Fibroblast of skin of left biceps (primary cell): ENCODE results near the gene MARCHF6.
A peak's percentile ranks its signal among the peaks of the same experiment; 100 is the strongest.
"Not testable (repeated sequence)": the region's sequence is repeated elsewhere in the genome, so short reads cannot be mapped to it uniquely, and the experiment has no call there.

ENCODE experiments used
- DNase-seq, 2 experiments: peaks; one replicate each; pipeline ENCODE4 v3.0.0-alpha.2; 2013; ENCODE audit warnings: low read depth in 2 of 2

MARCHF6 gene

DNA sequence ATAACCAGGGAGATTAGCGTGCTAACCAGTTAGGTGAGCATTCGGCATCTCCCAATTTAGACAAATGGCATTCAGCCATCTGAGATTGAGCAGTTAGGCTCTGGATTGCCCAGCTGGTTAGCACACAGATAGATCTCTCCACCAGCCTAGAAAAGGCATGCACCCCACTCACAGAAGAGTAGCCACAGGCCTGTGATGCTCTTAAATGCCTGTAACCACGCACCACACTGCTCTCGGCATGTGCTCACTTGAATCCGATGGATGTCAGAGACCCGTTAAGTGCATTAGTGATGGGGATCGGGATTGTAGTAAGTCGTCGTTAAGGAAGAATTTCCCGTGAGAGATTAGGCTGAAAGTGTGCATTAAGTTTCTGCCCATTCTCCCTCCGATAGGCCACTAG lies 23.0 kb downstream of the MARCHF6 start:
- DNase-seq, result no peak

DNA sequence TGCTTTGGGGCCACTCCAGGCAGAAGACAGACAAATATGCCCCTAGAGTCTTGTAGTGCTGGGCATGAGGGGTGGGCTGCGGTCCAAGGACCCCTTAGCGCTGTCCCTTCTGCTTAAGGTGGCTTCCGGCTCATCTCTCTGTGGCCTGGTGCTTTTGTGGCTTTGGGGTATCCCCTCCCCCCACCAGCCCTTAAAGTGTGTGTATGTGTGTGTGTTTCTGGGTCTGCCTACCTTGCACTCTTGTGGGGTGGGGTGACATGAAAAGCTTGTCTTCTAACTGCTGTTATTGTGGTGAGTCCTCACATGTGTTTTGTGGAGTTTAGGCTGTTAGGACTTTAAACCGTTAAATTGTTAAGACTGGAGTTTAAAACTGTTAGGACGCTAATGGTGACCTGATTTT lies 23.6 kb downstream of the MARCHF6 start:
- no peak for DNase-seq

DNA sequence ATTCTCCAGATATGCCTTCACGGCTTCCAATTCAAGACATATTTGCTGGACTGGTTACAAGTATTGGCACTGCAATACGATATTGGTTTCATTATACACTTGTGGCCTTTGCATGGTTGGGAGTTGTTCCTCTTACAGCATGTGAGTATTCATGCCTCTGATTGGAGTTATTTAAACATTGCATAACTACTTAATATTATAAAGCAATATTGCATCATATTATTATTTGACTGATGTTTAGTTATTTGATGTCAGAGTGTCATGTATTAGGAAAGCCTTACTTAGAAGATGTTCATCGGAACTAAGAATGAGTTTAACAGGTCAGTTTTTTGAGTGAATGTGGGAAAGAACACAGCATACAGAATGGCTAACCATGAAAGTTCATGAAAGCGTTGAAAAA lies 28.3 kb downstream of the MARCHF6 start:
- no peak for DNase-seq

DNA sequence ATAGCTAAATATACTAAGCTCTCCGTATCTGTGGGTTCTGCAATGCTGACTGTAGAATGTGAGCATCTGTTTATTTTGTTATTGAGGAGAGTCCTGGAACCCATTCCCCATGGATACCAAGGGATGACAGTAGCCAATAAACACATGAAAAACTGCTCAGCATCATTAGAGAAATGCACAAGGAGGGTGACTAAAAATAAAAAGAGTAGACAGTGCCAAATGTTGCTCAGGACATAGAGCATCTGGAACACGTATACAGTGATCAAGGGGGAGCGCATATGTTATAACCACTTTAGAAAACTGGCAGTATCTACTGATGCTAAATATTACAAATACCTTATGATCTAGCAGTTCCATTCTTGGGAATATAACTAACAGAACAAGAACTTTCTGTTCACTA lies 31.0 kb downstream of the MARCHF6 start:
- DNase-seq, result no peak

DNA sequence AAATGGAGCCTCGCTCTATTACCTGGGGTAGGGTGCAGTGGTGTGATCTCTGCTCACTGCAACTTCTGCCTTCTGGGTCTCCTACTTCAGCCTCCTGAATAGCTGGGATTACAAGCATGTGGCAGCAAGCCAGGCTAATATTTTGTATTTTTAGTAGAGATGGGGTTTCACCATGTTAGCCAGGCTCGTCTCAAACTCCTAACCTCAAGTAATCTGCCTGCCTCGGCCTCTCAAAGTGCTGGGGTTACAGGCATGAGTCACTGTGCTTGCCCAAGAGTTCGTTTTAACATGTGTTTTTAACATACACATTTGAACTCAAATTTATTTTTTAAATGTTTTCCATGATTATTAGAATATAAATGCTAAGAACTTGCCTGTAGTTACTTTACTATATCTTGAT lies 34.2 kb downstream of the MARCHF6 start:
- peak; percentile 36 to 49 for DNase-seq

DNA sequence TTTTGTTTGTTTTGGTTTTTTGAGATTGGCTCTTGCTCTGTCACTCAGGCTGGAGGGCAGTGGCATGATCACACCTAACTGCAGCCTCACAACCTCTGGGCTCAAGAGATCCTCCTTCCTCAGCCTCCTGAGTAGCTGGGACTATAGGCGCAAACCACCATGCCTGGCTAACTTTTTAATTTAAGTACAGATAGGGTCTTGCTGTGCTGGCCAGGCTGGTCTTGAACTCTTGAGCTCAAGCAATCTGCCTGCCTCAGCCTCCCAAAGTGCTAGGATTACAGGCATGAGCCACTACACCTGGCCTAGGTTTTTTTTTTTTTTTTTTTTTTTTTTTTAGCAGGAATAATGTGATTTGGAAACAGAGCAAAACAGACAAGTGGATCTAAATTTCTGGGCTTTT lies 37.6 kb downstream of the MARCHF6 start:
- DNase-seq, result no peak

DNA sequence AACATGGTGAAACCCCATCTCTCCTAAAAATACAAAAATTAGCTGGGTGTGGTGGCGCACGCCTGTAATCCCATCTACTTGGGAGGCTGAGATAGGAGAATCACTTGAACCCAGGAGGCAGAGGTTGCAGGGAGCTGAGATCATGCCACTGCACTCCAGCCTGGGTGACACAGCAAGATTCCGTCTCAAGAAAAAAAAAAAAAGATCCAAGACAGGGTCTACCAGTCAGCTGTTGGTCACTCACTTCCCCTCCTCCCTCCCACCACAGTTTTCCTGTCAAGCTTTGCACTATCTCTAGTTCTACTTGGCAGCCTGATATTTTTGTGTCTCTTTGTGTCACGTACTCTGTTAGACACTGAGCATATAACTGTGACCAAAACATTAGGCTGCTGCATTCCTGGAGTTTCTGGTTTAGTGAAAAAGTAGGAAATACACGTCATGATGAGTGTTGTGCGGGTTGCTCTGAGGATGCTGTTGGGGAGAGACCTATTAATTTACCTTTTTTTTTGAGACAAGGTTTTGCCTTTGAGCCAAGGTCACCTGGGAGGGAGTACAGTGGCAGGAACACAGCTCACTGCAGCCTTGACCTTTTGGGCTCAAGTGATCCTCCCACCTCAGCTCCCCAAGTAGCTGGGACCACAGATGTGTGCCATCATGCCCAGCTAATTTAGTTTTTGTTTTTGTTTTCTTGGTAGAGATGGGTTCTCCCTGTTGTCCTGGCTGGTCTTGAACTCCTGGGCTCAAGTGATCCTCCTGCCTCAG lies 39.3 kb downstream of the MARCHF6 start:
- not testable (repeated sequence) for DNase-seq

DNA sequence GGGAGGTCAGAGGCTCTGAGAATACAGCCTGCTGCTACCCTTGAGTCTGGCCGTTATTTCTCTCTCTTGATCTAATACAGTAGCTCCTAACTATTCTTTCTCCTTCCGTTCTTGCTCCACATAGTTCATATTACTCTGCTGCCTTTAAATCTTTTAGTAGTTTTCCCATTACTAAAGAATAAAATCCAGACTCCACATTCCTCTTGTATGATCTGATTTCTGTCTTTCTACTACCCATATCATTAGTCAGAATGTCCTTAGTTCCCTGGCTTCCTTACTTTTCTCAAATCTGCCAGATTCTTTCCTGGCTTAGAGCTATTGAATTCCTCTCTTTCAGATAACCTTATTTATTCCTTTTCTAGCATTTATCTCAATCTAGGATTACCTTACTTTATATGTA lies 40.0 kb downstream of the MARCHF6 start:
- no peak for DNase-seq

DNA sequence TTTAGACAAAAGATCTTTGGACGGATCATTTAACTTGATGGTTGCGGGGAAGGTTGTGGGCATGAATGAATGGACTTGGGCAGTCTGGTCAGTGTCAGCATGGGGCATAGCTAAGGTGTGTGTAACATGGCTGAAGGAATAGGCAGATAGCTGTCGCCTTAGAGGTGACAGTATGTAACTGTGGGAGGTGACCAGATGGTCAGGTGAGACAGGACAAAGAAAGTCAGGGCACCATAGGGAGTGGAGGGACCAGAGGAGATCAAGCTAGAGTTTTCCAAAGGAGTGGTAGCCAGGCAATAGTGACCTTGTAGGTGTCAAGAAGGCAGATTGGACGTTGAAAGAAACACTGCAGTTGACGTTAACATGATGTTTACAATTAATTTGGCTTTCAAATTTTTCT lies 43.1 kb downstream of the MARCHF6 start:
- no peak for DNase-seq

DNA sequence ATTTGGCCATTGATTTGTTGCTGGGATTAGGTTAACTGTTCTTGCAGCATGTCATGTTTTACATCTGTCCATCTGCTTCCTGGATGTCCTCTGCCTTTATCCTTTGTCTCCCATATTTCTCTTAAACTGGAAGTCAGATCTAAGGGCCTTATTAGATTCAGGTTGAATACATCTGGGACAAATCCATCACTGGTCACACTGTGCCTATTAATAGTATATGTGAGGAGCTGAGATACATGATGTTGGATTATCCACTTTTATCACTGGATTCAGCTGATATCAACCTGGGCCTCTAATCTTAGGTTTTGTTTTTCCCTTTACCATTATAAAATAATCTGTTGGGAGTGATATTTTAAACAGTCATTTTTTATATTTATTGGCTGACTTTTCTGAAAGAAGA lies 46.3 kb downstream of the MARCHF6 start:
- no peak for DNase-seq

DNA sequence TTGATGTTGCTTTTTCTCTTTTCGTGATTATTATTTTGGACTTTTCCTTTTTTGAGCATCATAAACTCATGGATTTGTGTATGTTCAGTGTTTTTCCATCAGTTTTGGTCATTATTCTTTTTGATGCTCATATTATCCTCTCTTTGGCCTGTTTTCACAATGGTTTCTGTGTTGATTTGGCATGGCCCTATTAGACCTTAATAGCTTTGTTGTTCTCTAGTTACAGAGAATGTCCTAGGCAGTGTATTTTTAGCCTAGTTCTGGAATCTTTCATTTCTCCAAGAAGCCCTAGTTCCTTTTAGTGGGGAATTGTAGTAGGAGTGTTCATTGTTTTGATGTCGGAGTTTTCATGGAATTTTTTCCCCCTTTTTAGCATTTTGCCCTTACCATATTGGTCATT lies 46.9 kb downstream of the MARCHF6 start:
- DNase-seq, result no peak

DNA sequence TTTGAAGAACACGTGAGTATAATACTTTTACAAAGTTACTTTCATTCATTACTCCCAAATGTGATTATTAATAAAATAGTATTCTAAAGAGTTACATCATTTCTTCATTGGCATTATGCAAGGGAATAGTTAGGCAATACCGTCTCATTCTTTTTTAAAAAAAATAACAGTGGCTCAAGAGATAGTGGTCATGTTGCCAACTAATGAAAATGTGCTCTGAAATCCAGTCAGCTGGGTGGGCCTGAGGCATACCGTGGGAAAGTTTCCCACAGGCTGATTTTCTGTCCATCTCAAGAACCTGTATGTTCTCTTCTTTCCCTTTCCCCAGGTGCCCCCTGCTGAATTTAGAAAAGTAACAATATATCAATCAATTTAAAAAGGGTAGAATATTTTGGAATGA lies 47.3 kb downstream of the MARCHF6 start:
- no peak for DNase-seq

DNA sequence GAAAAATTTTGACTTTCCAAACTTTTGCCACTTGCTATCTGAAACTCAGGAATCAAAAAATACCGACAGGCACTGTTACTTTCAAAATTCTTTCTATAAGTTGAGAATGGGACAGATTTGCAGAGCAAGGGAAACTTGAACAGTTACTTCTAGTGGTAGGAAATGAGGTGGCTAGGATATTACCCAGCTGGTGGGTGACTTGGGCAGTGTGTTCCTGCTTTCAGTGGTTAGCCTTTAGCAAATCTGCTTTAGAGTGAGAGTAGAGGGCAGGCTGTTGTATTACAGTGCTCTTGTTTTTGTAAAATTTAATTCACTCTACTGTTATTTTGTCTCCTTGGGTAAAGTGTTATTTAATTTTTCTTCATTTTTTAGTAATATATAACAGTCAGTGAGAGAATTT lies 48.0 kb downstream of the MARCHF6 start:
- no peak for DNase-seq
